ENCODE data around the gene MAG.

MAG gene

DNA sequence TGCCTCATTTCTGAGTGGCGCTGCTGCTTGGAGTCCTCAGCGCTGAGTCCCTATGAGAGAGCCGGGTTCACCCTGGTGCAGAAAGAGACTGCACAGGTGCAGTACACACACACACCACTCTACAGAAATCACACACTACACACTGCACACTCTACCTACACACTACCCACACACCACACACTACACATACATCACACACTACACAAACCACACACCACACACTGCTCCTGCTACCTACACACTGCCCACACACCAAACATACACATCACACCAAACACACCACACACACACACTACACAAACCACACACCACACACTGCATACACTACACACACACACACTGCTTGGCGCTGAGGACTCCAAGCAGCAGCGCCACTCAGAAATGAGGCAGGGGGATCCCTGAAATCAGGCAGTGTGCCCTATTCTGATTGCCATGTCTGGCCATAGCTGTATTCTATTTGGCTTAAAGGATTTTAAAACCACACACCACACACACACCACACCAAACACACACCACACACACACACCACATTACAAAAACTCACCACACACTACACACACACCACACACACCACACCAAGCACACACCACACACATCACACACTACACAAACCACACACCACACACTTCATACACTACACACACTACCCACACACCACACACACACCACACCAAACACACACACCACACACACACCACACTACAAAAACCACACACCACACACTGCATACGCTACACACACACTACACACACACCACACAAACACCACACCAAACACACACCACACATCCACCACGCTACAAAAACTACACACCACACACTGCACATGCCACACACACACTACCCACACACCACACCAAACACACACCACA, 4.9 kb downstream of the MAG start:
- FAIRE-seq (peak; percentile 74), DNase-seq (ENCODE audit: insufficient read length, low spot score) (no peak)

DNA sequence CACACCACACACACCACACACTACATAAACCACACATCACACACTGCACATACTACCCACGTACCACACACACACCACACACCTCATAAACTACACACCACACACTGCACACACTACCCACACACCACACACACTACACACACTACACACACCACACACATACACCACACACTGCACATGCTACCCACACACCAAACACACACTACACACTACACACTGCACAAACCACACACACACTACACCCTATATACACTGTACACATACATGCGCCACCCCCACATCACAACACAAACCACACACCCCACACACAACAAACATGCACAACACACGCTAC, 5.5 kb downstream of the MAG start:
- FAIRE-seq (no peak), DNase-seq (ENCODE audit: insufficient read length, low spot score) (no peak)

DNA sequence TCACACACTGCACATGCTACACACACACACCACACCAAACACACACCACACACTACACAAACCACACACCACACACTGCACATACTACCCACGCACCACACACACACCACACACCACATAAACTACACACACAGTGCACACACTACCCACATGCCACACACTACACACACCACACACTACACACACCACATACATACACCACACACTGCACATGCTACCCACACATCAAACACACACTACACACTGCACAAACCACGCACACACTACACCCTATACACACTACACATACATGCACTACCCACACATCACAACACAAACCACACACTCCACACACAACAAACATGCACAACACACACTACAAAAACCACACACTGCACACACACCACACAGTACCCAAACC, 6.0 kb downstream of the MAG start:
- no peak for FAIRE-seq
- DNase-seq (ENCODE audit: insufficient read length, low spot score) = no peak

DNA sequence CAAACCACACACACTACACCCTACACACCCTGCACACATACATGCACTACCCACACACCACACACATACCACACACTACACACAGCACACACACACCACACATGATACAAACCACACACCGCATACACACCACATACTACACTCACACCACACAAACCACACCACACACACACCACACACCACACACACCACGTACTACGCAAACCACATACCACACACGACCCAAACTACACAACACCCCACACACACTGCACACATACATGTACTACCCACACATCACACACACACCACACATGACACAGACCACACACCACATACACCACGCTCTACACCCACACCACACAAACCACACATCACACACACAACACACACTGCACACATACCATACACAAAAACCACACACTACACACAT, 6.6 kb downstream of the MAG start:
- FAIRE-seq = no peak

DNA sequence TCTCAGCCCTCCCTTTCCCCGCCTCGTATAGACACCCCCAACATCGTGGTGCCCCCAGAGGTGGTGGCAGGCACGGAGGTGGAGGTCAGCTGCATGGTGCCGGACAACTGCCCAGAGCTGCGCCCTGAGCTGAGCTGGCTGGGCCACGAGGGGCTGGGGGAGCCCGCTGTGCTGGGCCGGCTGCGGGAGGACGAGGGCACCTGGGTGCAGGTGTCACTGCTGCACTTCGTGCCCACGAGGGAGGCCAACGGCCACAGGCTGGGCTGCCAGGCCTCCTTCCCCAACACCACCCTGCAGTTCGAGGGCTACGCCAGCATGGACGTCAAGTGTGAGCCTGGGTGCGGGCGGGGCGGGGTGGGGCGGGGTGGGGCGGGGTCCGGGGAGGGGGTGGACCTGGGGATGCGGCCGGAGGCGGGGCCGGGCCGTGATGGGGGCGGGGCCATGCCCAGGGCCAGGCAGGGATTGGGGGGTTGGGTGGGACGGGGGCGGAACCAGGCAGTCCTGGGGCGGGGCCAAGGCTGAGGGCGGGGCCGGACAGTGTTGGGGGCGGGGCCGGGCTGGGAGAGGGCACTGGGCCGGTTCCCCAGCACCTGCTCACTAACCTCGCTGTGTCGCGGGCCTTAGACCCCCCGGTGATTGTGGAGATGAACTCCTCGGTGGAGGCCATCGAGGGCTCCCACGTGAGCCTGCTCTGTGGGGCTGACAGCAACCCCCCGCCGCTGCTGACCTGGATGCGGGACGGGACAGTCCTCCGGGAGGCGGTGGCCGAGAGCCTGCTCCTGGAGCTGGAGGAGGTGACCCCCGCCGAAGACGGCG, 7.8 kb downstream of the MAG start:
- DNase-seq (ENCODE audit: insufficient read length, low spot score) = no peak
- no peak for FAIRE-seq

More for the DNA sequence above, 6.6 kb downstream of the MAG start:
- DNase-seq (ENCODE audit: insufficient read length, low spot score) = no peak

DNA sequence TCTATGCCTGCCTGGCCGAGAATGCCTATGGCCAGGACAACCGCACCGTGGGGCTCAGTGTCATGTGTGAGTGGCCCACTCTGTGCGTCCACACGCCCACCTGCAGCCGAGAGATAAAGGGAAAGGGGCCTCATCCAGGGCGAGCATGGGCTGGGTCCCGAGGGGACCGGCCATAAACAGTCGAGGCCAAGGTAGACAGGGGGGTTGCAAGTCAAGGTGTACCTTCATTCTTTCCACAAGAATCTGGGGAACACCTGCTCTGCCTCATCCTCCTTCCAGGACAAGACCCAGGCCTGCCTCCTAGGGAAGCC, 8.3 kb downstream of the MAG start:
- DNase-seq (ENCODE audit: insufficient read length, low spot score) = no peak
- no peak for FAIRE-seq

DNA sequence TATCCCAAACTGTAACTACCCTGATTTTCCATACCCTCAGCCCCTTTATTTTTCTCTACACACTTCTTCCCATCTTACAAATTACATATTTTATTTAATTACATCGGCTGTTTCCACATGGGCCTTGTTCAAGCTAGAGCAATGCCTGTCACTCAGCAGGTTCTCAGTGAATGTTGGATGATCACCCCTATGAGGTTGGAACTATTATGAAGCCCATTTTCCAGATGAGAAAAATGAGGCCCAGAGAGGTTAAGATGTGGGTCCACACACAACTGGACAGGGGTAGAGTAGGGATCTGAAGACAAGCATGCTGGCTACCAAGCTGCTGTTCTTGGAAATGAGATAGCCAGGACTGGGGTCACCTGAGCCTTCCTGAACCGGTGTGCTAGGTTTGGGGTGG, 10.0 kb downstream of the MAG start:
- FAIRE-seq (no peak), DNase-seq (ENCODE audit: insufficient read length, low spot score) (no peak)

DNA sequence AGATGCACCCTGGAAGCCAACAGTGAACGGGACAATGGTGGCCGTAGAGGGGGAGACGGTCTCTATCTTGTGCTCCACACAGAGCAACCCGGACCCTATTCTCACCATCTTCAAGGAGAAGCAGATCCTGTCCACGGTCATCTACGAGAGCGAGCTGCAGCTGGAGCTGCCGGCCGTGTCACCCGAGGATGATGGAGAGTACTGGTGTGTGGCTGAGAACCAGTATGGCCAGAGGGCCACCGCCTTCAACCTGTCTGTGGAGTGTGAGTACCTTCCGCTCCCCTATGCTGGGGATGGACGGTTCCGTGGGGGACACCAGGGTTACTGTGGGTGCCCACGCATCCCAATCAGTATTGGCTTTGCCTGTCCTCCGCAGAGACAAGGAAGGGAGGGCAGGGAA, 10.5 kb downstream of the MAG start:
- DNase-seq (ENCODE audit: insufficient read length, low spot score) = no peak
- no peak for FAIRE-seq

DNA sequence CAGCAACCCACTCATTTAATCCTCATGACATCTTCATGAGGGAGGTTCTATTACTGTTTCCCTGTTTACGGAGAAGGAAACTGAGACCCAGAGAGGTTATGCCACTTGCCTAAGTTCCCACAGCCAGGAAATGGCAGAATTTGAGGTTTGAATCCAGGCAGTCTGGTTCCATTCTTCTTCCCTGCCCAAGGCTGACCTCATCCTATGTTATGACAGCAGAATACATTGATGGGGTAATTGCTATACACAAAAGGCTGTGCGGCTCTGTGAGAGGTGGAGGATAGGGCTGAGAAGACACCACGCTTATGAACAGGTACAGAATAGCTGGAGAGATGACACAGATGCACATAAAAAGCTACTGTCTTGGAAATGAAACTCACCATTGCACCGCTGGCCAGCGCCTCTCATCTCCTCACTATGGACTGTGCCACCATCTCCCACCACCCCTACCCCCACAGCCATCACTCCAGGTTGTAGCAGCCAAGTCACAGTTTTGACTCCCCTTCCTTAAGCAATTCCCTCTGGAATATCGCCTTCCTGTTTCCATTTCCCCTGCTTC, 11.5 kb downstream of the MAG start:
- no peak for FAIRE-seq
- no peak for DNase-seq (ENCODE audit: insufficient read length, low spot score)

DNA sequence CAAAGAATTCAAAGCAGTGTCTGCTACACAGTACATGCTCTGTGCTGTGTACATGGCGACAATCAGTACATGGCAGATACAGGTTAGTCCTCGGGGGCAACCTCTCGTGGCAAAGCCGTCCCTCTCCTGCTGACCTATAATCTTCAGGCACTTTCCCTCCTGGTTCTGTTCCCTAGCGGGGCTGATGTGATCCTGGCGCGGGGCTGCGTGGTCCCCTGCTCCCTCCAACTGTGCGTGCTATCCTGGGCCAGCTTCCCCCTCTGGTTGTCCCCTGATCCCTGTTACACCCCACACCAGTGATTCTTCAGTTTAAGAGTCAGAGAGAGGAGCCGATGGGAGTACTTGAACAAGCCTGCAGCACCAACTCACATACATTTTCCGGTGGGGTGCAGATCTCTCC, 12.1 kb downstream of the MAG start:
- no peak for FAIRE-seq
- no peak for DNase-seq (ENCODE audit: insufficient read length, low spot score)

DNA sequence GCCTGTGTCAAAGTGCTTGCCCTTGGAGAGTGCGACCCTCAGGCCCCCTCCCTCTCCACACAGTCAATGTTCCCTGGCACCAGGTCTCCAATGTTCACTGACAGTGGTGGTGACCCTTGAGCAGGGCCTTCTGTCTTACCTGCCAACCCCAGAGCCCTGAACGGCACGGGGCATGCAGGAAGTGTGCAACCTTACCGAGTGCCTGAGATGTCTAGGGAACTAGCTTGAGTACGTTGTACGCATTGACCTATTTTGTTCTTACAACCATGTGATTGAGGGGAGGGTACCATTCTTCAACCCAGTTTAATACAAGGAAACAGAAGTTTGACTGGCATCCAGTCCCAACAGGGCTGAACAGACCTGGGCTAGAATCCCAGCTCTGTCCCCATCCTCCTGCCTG, 13.2 kb downstream of the MAG start:
- FAIRE-seq = no peak

DNA sequence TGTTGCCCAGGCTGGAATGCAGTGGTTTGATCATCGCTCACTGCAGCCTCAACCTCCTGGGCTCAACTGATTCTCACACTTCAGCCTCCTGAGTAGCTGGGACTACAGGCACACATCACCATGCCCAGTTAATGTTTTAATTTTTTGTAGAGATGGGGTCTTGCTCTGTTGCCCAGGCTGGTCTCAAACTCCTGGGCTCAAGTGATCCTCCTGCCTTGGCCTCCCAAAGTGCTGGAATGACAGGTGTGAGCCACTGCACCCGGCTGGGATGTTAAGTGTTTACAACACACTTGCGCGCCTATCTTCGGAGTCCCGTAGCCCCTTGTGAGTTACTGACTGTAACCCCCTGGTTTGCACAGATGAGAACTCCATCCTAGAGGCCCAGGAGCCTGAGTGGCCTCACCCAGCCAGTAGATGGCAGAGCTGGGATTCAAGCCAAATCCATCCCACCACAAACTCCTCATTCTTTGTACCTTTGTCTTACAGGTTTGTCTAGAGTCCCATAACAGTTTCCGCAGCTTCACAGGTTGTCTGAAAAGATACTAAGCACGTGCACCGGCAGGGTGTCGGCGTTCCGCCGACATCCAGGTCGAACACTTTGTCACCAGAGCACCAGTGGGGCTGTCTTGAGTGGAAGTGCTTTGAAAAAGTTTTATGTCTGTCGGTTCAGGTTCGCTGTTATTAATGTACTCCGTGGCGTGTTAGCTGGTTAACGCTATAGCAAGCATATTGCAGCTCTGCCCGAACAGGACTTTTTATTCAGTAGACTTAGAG, 14.7 kb downstream of the MAG start:
- FAIRE-seq (peak; percentile 83), DNase-seq (ENCODE audit: insufficient read length, low spot score) (peak; percentile 59)

More for the DNA sequence above, 13.2 kb downstream of the MAG start:
- DNase-seq (ENCODE audit: insufficient read length, low spot score) = no peak

DNA sequence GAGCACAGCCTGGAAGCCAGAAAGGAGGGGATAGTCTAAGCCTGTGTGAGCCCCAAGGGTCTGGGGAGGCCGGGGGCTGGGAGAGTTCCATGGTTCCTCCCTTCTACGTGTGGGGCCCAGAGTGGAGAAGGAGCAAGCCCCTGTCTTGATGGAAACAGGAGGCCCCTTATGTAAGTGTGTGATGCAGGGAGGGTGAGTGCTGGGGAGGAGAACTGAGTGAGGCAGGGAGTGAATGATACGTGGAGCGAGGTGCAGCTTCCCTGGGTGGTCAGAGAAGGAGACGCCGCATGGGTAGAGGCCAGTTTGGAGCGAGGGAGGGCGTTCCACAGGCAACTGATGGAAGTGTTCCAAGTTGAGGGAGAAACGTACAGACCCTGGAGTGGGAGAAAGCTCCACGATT, 16.0 kb downstream of the MAG start:
- DNase-seq (ENCODE audit: insufficient read length, low spot score) (no peak), FAIRE-seq (no peak)

DNA sequence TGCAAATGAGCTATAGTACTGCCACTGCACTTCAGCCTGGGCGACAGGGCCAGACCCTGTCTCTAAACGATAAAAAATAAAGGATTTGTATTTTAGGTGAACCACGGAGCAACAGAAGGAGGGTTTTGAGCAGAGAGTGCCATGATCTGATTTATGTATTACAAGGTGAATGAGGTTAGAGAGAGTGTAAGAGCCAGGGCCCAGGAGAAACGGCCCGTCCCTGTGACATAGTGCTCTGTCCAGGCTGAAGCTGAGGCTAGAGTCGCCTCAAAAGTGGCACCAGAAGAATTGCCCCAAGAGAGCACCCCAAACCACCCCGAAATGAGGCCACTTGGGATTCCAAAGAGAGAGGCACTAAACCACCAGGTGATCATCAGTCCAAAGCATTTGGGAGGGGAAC, 16.9 kb downstream of the MAG start:
- DNase-seq (ENCODE audit: insufficient read length, low spot score) (no peak), FAIRE-seq (no peak)

DNA sequence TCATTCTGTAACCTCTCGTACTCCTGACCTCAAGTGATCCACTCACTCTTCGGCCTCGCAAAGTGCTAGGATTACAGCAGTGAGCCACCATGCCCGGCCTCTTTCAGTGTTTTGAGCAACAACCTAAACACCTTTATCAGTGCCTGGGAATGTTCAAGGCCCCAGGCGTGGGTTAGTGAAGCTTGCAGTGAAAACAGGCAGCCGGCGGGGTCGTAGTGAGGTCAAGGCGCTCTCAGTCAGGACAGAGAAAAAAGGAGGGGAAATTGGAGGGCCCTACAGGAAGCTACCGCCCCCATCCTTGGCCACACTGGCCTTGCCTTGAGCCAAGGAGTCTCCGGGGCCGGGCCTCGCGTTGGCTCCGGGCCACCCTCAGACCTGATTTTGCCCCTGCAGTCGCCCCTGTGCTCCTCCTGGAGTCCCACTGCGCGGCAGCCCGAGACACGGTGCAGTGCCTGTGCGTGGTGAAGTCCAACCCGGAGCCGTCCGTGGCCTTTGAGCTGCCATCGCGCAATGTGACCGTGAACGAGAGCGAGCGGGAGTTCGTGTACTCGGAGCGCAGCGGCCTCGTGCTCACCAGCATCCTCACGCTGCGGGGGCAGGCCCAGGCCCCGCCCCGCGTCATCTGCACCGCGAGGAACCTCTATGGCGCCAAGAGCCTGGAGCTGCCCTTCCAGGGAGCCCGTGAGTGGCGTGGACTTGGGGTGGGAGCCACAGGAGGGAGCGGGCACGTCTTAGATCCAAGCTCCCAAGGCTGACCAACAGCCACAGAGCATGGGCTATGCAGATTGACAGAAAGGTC, 17.7 kb downstream of the MAG start:
- DNase-seq (ENCODE audit: insufficient read length, low spot score) (no peak), FAIRE-seq (no peak)

DNA sequence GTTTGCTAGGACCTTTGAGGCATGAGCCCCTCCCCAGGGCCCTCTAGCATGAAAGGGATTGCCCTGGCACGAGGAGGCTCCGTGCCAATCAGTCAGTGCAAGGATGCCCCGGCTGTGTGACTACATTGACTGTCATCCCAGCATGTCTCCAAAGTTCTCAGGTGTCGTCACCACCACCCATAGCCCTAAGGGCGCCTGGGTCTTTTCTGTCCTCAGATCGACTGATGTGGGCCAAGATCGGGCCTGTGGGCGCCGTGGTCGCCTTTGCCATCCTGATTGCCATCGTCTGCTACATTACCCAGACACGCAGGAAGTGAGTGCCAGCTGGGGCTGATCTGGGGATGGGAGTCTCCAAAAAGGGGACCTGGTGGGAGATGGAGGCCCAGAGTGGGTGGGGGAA, 18.4 kb downstream of the MAG start:
- no peak for DNase-seq (ENCODE audit: insufficient read length, low spot score)
- FAIRE-seq = no peak

DNA sequence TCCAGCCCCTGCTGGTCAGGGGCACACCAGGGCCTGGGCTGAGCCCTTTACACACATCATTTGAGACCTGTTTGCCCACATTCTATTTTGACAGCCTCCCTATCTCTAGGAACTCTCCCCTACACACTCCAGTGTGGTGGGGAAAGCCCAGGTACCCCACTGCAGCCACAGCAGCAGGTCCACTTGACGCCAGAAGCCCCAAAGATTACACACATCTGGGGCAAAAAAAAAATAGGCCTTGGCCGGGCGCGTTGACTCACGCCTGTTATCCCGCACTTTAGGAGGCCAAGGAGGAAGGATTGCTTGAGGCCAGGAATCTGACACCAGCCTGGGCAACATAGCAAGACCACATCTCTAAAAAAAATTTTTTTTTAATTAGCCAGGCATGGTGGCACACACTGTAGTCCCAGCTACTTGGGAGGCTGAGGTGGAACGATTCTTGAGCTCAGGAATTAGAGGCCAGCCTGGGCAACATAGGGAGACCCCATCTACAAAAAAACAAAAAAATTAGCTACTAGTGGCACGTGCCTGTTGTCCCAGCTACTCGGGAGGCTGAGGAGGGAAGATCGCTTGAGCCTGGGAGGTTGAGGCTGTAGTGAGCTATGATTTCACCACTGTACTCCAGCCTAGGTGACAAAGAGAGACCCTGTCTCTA, 19.0 kb downstream of the MAG start:
- FAIRE-seq (no peak), DNase-seq (ENCODE audit: insufficient read length, low spot score) (no peak)

DNA sequence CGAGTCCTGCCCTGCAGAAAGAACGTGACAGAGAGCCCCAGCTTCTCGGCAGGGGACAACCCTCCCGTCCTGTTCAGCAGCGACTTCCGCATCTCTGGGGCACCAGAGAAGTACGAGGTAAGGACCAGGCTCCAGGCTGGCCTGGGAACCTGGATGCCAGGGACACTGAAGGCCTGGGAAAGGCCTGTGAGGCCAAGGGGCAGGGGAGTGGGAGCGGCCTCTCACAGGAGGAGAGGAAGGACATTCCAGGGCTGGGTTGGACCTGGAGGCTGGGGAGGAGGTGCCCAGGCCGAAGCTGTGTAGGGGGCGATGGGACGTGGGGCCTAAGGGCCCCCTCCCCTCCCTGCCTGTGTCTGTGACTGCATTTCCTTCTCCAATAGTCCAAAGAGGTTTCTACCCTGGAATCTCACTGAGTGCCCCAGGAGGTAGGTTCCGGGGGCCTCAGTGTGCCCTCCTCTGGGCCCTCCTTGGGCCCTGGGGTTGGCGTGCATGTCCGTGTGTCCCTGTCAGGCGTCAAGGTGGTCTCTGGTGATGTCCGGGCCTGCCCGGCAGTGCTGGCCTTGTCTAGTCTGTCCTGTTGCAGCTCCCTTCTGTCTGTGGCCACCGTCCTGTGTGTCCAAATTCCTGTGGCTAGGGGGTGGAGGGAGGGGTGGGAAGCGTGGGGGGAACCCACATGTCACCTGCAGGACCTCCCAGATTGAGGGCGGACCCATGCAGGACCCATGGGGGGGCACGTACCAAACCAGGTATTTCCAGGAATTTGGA, 20.1 kb downstream of the MAG start:
- no peak for DNase-seq (ENCODE audit: insufficient read length, low spot score)

DNA sequence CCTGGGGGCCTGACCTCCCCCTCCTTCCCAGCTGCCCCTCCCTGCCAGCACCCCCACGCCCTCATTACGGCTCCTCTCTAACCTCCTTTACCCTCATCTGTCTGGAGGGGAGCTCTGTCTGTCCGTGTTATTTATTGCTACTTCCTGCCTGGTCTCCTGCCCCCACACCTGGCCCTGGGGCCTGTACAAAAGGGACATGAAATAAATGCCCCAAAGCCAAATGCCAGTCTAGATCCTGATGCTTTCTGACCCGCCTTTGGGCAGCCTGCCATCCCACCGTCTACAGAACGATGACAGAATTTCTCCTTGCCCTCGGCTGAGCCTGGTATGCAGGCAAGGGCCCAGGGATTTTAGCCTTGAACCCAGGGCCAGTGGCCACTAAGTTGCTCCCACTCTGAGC, 21.6 kb downstream of the MAG start:
- FAIRE-seq = no peak
- no peak for DNase-seq (ENCODE audit: insufficient read length, low spot score)

More for the DNA sequence above, 20.1 kb downstream of the MAG start:
- no peak for FAIRE-seq
